Jurkat, Clone E6-1 (cell line): Measurements from ENCODE around the gene LMBRD1.
"Not testable (repeated sequence)": the region's sequence is repeated elsewhere in the genome, so short reads cannot be mapped to it uniquely, and the experiment has no call there.

Source experiments
- DNase-seq: peaks from one replicate; pipeline ENCODE4 v3.0.0-alpha.2; 2011; ENCODE audit warnings: low read depth, low spot score
- H3K4me3 ChIP-seq: 2 replicates; pipeline ENCODE4 v1.5.1; 2011; ENCODE audit warnings: mild to moderate bottlenecking, low read length, control low read depth, moderate library complexity

The LMBRD1 gene

DNA sequence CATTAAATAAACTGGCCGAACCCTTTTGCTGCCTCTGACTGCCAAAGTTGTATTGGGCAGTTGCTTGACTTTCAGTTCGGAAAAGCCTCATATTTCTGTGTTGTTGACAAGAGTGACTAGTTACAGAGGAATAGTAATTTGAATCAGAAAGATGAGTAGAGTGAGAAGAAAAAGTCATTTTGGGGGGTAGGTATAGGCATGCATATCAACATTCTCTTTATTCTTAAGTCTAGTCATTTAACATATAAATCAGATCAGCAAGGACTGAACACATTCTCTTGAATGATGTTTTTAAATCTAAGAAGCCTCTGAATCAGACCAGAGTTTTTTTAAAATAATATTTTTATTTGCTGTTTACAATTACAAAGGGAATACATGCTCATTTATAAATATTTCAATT, 4.9 kb upstream of the LMBRD1 start:
- no peak for DNase-seq
- H3K4me3 ChIP-seq = no peak overlapping the region

DNA sequence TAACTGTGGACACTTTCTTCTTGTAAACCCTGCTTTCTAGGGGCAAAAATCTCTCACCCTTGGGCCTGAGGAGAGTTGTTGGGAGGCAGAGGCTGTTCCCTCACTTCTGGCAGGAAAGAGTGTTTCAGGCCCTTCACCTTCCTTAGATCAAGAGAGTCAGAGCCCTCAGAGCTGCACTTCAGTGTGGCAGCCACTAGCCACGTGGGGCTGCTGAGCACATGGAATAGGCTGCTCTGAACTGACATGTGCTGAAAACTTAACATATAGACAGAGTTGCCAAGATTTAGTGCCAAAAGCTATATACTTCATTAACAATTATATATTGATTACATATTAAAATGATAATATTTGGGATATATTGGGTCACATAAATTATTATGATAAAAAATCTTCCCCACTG, 4.4 kb upstream of the LMBRD1 start:
- H3K4me3 ChIP-seq = no peak overlapping the region
- peak; percentile 15 for DNase-seq

DNA sequence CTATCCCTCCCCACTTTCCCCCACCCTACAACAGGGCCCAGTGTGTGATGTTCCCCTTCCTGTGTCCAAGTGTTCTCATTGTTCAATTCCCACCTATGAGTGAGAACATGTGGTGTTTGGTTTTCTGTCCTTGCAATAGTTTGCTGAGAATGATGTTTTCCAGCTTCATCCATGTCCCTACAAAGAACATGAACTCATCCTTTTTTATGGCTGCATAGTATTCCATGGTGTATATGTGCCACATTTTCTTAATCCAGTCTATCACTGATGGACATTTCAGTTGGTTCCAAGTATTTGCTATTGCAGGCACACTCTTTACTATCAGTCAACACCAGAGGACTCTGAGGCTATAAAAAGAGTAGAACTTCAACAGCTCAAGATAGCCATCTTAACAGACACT, 2.0 kb upstream of the LMBRD1 start:
- H3K4me3 ChIP-seq, DNase-seq: not testable (repeated sequence)

DNA sequence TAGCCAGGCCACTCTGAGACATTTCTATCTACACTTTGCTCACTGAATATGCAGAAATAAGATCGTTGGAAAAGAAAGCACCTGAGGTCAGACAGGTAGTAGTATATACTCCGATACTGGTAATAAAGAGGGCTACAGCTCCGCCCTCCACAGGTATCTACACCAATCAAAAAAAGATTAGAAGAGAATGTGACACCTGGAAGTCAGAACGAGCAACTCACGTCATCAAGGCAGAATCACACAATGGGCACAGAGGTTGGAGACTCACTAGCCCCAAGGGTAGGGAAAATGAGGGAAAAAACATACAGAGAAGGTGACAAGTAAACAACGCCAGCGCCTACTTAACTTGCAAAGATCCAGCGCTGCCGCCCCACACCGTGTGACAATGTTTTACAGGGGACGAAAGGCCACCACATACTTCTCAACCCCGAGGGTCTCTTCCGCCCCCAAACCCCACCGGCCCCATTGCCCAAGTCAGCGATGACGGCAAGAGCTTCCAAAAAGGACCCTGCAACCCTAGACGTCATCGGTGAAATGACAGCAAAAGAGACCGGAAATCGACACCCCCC, 653 bp downstream of the LMBRD1 start:
- H3K4me3 ChIP-seq = peak overlapping the region; percentile 84
- DNase-seq = peak; percentile 45

DNA sequence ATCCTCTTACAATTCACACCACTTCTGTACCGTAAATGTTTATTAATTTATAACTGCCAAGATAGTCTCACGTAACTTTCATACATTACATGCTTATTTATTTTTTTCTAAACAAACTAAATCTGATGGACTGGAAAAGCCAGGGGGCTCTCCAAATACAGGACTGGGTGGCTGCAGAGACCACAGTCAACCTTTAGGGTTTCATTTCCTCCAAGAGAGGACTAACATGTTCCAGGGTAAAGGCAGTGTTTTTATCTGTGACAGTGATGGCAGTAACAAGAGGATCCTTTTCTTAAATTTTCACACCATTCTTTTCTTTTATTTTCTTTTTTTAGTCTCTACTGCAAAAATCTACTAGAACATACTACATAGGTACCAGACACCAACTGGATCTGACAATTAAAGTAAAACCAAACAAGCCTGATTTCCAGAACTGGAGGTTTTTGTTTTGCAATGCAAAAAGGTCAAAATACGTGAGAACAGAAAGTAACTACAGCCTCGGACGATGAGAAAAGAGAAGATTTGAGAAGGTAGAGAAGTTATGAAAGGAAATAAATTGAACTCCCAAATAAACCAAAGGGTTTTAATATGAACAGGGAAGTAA, 1.2 kb downstream of the LMBRD1 start:
- H3K4me3 ChIP-seq = peak overlapping the region; percentile 84
- DNase-seq = no peak

DNA sequence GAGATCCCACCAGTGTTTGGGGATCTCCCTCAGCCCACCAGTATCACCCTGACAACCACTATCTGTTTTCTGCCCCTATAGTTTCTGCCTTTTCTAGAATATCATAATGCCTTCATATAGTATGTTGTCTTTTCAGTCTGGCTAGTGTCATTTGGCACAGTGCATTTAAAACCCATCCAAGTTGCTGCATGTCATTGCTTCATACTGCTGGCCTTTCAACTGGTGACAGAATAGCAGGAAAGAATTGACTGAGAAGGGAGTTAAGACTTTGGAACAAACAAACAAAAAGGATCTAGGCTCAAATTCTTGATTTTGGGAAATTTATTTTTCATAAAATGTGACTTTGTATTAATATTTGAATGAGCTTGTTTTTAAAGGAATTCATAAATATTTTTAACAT, 4.5 kb downstream of the LMBRD1 start:
- no peak overlapping the region for H3K4me3 ChIP-seq
- no peak for DNase-seq

DNA sequence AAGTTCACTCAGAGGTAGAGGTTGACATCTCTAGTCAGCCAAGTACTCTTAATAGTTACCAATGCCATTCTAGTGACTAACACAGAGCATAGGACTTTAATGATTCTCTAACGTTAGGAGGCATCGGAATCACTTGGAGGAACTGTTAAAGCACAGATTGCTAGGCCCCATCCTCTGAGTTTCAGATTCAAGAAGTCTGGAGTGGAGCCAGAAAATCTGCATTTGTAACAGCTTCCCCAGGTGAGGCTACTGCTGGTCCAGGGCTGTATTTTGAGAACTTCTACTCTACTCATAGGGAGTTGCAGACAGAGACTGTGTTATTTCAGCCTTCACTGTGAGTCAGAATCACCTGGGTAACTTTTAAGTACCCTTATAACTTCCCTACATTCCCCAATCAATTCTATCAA, 5.7 kb downstream of the LMBRD1 start:
- no peak for DNase-seq
- no peak overlapping the region for H3K4me3 ChIP-seq

DNA sequence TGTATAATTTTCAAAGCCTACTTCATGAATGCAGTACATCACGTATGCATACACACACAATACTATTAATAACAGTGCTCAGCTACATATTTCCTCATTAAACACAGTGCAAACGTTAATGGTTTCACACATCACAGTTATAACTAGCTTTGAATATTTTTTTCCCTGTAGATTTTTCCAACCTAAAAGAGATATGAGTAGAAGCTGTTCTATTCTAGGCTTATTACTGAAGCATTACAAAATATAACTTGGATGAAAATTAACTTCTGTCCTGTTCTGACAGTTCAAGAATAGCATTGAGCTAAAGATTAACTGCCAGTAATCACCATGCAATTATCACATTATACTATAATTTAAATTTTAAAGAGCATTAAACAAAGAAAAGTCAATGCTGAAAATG, 6.2 kb downstream of the LMBRD1 start:
- no peak overlapping the region for H3K4me3 ChIP-seq
- no peak for DNase-seq

DNA sequence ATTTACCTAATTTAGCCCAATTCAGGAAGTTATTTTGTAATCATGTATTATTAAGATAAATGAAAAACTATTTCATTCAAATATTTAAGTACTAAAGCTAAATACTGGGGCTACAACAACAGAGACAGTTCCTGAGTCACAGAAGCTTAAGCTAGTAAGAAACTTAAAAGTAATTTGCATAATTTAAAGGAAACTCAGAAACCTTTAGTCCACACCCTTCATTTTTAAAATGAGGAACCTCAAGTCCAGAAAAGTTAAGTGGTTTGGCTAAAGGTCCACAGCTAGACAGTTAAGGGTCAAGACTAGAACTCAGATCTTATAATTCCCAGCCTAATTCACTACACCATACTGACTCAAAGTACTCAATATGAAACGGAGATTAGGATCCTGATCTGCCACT, 7.2 kb downstream of the LMBRD1 start:
- no peak overlapping the region for H3K4me3 ChIP-seq
- no peak for DNase-seq

DNA sequence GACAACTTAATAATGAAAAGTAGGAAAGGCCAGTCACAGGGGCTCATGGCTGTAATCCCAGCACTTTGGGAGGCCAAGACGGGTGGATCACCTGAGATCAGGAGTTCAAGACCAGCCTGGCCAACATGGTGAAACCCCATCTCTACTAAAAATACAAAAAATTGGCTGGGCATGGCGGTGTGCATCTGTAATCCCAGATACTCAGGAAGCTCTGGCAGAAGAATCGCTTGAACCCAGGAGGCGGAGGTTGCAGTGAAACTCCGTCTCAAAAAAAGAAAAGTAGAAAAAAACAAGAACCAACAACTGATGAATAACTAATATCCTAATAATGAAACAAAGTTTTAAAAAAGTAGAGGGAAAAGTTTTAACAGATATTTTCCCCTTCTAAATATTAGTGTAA, 9.4 kb downstream of the LMBRD1 start:
- not testable (repeated sequence) for DNase-seq, H3K4me3 ChIP-seq

DNA sequence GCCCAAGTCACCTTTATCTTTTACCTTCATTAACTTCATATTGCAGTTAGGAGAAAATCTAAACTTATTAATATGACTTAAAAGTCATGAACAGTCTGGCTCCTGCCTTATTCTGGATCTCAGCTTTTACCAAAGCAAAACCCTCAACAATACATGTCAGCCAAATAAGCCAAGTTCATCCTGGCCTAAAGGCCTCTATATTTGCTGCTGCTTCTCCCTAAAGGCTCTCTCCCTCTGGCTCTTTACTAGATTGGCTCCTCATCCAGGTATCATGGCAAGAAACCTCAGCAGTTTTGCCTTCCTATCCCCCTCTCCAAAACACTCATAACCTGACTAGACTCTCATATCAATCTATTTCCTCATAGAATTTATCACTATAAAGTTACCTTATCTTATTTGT, 11.1 kb downstream of the LMBRD1 start:
- DNase-seq = no peak
- no peak overlapping the region for H3K4me3 ChIP-seq

DNA sequence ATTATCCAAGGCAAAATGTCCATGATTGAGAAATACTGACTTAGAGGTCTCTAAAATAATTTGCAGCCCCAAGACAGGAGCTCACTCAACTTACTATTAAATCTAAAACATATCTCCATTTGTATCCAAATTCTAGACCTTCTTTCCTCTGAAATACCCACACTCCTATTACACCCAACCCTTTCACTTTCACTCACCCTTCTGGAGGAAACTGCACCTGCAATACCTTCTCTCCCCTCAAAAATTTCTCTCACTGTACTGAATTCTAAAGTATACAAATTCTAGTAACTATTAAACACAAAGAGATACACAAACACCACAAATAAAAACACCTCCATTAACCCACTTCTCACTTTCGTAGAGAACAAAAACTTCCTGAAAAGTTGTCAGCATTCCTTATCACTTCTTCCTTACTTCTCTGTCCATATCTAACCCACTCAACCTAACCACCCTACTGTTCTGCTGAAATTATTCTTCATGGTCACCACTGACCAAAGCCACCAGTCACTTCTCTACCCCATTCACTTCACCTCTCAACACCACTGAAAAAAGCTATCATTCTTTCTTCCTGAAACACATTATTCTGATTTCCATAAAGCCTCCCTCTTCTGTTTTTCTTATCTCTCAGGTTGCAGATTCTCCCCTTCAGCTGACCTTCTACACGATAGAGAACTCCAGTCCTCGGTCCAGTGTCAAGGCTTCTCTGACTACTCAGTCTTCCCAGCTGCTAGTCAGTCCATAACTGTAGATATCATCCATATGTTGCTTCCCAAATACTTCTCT, 12.0 kb downstream of the LMBRD1 start:
- no peak for DNase-seq
- no peak overlapping the region for H3K4me3 ChIP-seq

DNA sequence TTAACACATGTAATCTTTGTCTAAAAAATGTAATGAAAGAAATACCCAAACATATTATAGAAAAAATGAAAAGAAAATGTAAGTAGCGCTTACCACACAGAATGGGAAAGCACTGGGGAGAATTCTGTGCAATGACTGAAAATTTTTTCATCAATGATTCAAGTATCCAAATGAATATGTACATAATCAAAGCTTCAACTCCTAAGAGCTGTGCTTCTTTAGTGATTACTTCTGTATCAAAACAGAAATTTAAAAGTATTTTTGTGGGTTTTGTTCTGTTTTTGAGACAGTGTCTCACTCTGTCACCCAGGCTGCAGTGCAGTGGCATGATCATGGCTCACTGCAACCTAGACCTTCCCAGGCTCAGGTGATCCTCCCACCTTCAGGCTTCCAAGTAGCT, 13.7 kb downstream of the LMBRD1 start:
- no peak for DNase-seq
- no peak overlapping the region for H3K4me3 ChIP-seq

DNA sequence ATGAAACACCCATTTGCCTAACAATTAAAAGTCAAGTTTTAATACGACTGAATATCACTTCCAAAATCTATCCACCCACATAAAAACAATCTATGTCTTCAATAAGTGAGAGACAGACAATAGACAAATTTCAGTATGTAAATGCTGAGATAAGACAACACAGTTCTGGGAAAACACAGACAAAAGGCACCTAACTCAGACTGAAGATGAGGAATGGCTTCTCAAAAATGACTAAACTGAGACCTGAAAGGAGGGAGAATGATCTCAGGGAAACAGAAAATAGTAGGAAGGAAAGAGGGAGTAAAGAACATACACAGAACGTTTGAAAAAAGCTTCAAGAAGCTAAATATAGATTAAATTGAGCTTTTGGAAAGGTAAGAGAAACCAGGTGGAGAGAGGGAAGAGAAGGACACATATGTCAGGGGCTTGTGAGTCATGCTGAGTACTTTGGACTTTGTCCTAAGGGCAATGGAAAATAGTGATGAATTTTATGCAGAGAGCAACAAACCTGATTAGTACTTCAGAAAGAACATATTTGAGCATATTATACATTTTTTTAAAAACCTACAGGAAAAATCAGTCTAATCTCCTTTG, 16.1 kb downstream of the LMBRD1 start:
- DNase-seq = no peak
- H3K4me3 ChIP-seq = no peak overlapping the region

DNA sequence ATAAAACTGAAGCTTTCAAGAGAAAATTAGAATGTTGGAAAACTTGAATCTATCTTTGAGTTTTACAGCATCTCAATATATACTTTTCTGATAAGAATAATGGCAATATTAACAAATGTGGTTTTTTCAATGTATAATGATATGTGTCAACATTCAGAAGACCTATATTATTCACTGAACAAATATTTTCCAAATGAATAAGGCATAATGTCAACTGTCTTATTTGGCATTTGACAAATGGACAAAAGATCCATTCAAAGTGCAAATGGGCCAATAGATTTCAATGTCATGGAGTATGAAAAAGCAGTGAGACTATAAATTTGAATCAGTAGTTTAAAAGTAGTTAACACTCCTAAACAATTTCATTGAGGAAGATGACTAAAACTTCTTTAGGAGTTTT, 20.9 kb downstream of the LMBRD1 start:
- no peak overlapping the region for H3K4me3 ChIP-seq
- DNase-seq = no peak

DNA sequence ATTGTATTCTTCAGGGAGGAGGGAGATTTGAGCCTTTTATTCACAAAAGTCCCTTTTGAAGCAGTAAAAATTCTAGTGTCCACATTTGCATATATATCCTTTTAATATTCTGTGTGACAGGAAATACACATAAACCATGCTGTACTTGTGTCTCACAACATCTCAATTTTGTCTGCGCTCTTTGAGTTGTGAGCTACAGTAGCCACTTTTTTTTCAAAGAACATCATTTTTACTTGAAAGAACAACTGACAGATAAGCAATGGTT, 21.3 kb downstream of the LMBRD1 start:
- H3K4me3 ChIP-seq = no peak overlapping the region
- DNase-seq = no peak

DNA sequence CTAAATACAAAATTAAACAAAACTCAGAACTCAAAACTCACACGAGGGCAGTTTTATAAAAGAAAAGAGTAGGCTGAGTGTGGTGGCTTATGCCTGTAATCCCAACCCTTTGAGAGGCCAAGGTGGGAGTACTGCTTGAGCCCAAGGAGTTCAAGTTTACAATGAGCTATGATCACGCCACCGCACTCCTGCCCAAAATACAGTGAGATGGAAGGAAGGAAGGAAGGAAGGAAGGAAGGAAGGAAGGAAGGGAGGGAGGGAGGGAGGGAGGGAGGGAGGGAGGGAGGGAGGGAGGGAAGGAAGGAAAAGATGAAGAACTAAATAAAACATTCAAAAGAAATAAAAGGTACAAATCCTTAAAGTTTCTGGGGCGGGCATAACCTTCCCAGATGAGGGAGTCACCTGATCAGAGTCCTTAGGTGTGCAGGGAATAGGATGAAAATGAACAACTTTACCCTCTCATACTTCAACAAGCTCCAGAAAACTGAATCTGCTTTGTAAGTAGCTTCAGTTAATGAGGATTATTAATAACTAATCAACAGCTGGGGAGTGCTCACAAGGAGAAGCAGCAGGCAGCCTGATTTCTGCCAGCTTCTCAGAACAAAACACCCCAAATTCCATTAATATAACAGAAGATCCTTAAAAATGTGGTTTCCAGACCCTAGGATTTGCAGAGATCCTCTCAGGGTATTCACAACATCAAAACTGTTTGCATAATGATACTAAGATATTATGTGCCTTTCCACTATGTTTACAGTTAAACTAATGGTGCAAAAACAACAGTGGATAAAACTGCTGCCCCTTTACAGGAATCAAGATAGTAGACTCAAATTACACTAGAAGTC, 21.8 kb downstream of the LMBRD1 start:
- no peak overlapping the region for H3K4me3 ChIP-seq
- no peak for DNase-seq

DNA sequence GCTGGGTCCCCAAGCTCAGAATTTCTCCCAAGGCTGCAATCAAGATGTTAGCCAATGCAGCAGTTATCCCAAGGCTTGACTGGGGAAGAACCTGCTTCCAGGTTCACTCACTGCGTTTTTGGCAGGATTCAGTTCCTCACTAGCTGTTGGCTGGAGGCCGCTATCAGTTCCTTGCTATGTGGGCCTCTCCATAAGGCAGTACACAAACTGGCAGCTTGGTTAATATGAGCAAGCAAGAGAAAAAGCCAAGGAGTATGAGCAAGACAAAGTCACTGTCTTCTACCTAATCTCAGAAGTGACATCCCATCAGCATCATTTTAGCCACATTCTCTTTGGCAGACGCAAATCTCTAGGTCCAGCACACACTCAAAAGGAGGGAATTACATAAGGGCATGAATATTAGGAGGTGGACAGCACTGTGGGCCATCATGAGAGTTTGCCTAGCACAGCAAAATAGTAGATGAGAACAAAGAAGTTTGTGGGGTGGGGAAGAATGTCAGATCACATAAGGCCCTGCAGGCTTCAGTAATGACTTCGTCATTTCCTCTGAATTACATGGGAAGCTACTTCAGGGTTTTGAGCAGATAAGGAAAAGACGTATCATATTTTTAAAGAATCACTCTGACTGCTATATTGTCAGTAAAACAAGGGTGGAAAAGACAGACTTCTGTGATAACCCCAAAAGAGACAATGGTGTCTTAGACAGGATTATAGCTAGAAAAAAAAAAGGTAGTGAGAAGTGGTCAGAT, 25.5 kb downstream of the LMBRD1 start:
- no peak for DNase-seq

DNA sequence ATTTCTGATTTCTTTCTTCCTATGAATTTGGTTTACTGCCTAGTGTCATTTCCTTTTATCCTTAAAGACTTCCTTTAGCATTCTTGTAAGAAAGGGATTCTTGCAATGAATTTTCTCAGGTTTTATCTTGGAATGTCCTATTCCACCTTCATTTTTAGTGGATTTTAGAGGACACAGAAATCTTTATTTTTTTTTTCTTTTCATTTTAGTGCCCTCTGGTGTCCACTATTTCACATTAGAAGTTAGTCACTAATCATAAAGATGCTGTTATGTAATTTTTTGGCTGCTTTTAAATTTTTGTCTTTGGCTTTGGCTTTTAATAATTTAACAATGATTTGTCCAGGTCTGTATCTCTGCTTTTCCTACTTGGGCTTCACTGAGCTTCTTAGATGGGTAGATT, 28.1 kb downstream of the LMBRD1 start:
- no peak for DNase-seq
- H3K4me3 ChIP-seq = no peak overlapping the region

More for the DNA sequence above, 25.5 kb downstream of the LMBRD1 start:
- H3K4me3 ChIP-seq = no peak overlapping the region
